Trophoblast cell (in vitro differentiated cells and primary cell): ENCODE measurements around the gene PLBD1.

Experiments used
- DNase-seq, 2 donors: peaks; one replicate each; pipeline ENCODE4 v3.0.0-alpha.2; 2016
- H2AFZ ChIP-seq: 2 replicates; pipeline ENCODE4 v1.6.1; 2013; ENCODE audit warnings: low read length, moderate library complexity, mild to moderate bottlenecking; ENCODE audit not compliant: insufficient read depth, poor library complexity
- H2AK5ac ChIP-seq: 2 replicates; pipeline ENCODE4 v1.6.1; 2013; ENCODE audit warnings: mild to moderate bottlenecking, low read length
- H2BK120ac ChIP-seq: 2 replicates; pipeline ENCODE4 v1.6.1; 2013; ENCODE audit warnings: low read length, mild to moderate bottlenecking, moderate library complexity; ENCODE audit not compliant: insufficient read depth, poor library complexity
- H2BK12ac ChIP-seq: 2 replicates; pipeline ENCODE4 v1.6.1; 2013; ENCODE audit warnings: mild to moderate bottlenecking, low read length, moderate library complexity
- H2BK5ac ChIP-seq: 2 replicates; pipeline ENCODE4 v1.6.1; 2013; ENCODE audit warnings: low read length, low read depth, moderate library complexity, mild to moderate bottlenecking; ENCODE audit not compliant: poor library complexity
- H3K14ac ChIP-seq: 2 replicates; pipeline ENCODE4 v1.6.1; 2013; ENCODE audit warnings: mild to moderate bottlenecking, low read length
- H3K18ac ChIP-seq: 2 replicates; pipeline ENCODE4 v1.6.1; 2013; ENCODE audit warnings: mild to moderate bottlenecking, low read length
- H3K23ac ChIP-seq: 2 replicates; pipeline ENCODE4 v1.6.1; 2013; ENCODE audit warnings: low read length
- H3K27ac ChIP-seq: 2 replicates; pipeline ENCODE4 v1.5.1; 2013; ENCODE audit warnings: low read depth, mild to moderate bottlenecking, inconsistent platforms, low read length, moderate library complexity
- H3K27me3 ChIP-seq: 2 replicates; pipeline ENCODE4 v1.6.1; 2013; ENCODE audit warnings: inconsistent platforms, mild to moderate bottlenecking, low read length, moderate library complexity; ENCODE audit not compliant: insufficient read depth
- H3K36me3 ChIP-seq, 2 experiments: 1 replicate in 1 of 2; 2 replicates in 1 of 2; pipeline ENCODE4 v1.6.1; 2013; ENCODE audit warnings: low read length in 2 of 2, mild to moderate bottlenecking in 2 of 2, moderate library complexity in 1 of 2; ENCODE audit not compliant: insufficient read depth in 2 of 2, control insufficient read depth in 1 of 2
- H3K4ac ChIP-seq: 2 replicates; pipeline ENCODE4 v1.6.1; 2013; ENCODE audit warnings: low read depth, mild to moderate bottlenecking, low read length, moderate library complexity
- H3K4me1 ChIP-seq, 2 experiments: 1 replicate in 1 of 2; 2 replicates in 1 of 2; pipeline ENCODE4 v1.6.1; 2013; ENCODE audit warnings: low read length in 2 of 2, mild to moderate bottlenecking in 2 of 2, moderate library complexity in 1 of 2; ENCODE audit not compliant: insufficient read depth in 2 of 2, control insufficient read depth in 1 of 2
- H3K4me2 ChIP-seq: 2 replicates; pipeline ENCODE4 v1.6.1; 2013; ENCODE audit warnings: inconsistent platforms, mild to moderate bottlenecking, low read length, moderate library complexity
- H3K4me3 ChIP-seq: 2 replicates; pipeline ENCODE4 v1.5.1; 2013; ENCODE audit warnings: mild to moderate bottlenecking, low read depth, low read length, inconsistent platforms
- H3K79me1 ChIP-seq: one replicate; pipeline ENCODE4 v1.6.1; 2013; ENCODE audit warnings: low read length
- H3K79me2 ChIP-seq: 2 replicates; pipeline ENCODE4 v1.6.1; 2013; ENCODE audit warnings: low read length, mild to moderate bottlenecking; ENCODE audit not compliant: control insufficient read depth, insufficient read depth, poor library complexity
- H3K9ac ChIP-seq: 2 replicates; pipeline ENCODE4 v1.6.1; 2013; ENCODE audit warnings: mild to moderate bottlenecking, low read length
- H3K9me3 ChIP-seq: 2 replicates; pipeline ENCODE4 v1.6.1; 2013; ENCODE audit warnings: low read depth, mild to moderate bottlenecking, control low read depth, inconsistent platforms, low read length; ENCODE audit not compliant: insufficient read depth
- H4K12ac ChIP-seq: 2 replicates; pipeline ENCODE4 v1.6.1; 2013; ENCODE audit warnings: low read depth, mild to moderate bottlenecking, low read length, moderate library complexity
- H4K8ac ChIP-seq: 2 replicates; pipeline ENCODE4 v1.6.1; 2013; ENCODE audit warnings: low read depth, mild to moderate bottlenecking, low read length, moderate library complexity
- H4K91ac ChIP-seq: one replicate; pipeline ENCODE4 v1.6.1; 2013; ENCODE audit warnings: low read depth, mild to moderate bottlenecking, low read length, moderate library complexity
- WGBS: extraction: QIAGEN DNeasy Blood & Tissue Kit; methylation state at CpG from one replicate; pipeline ENCODE4 v1.1.7; 2013; ENCODE audit warnings: missing lambda C conversion rate; ENCODE audit not compliant: insufficient read length, insufficient coverage; ENCODE audit errors: extremely low coverage; 5-methylcytosine and 5-hydroxymethylcytosine counted together

The PLBD1 gene

GRCh38 chr12:14540801-14541462 lies 26.8 kb downstream of the PLBD1 start:
- H3K9me3 ChIP-seq, result no peaks in the 10 kb centered on the region
- no peaks in the 10 kb centered on the region for H3K36me3 ChIP-seq
- no peak overlapping the region for H3K18ac ChIP-seq
- H3K79me2 ChIP-seq, result no peaks in the 10 kb centered on the region
- no peak overlapping the region for H3K14ac ChIP-seq
- no peak overlapping the region for H2BK12ac ChIP-seq
- no peak overlapping the region for H3K9ac ChIP-seq
- H4K12ac ChIP-seq, result no peak overlapping the region
- no peak overlapping the region for H2BK120ac ChIP-seq
- H2BK5ac ChIP-seq, result no peak overlapping the region
- H3K4me1 ChIP-seq, result no peaks in the 10 kb centered on the region
- no peak overlapping the region for H3K4ac ChIP-seq
- H4K91ac ChIP-seq, result no peak overlapping the region
- no peak overlapping the region for H3K27ac ChIP-seq
- no CpG with 5 or more reads among the region's 4 CpGs for WGBS
- H3K23ac ChIP-seq, result no peak overlapping the region
- H3K27me3 ChIP-seq, result no peaks in the 10 kb centered on the region
- no peak overlapping the region for H4K8ac ChIP-seq
- no peak overlapping the region for H3K4me3 ChIP-seq
- no peak for DNase-seq
- H2AFZ ChIP-seq, result no peak overlapping the region
- H3K79me1 ChIP-seq, result no peaks in the 10 kb centered on the region
- H3K4me2 ChIP-seq, result no peak overlapping the region
- no peak overlapping the region for H2AK5ac ChIP-seq

GRCh38 chr12:14537088-14537487 lies 30.6 kb downstream of the PLBD1 start:
- Histone ChIP-seq H3K23ac (no peak overlapping the region), H3K4me1 (no peaks in the 10 kb centered on the region), H2BK5ac (no peak overlapping the region), H2AFZ (no peak overlapping the region), H4K8ac (no peak overlapping the region), H2BK12ac (no peak overlapping the region), H3K9ac (no peak overlapping the region), H3K36me3 (no peaks in the 10 kb centered on the region), H3K79me1 (no peaks in the 10 kb centered on the region), H2BK120ac (no peak overlapping the region), H3K14ac (no peak overlapping the region), H3K9me3 (no peaks in the 10 kb centered on the region), H3K4ac (no peak overlapping the region), H3K27ac (no peak overlapping the region), H4K12ac (no peak overlapping the region), H3K18ac (no peak overlapping the region), H2AK5ac (no peak overlapping the region), H3K27me3 (no peaks in the 10 kb centered on the region), H4K91ac (no peak overlapping the region), H3K4me2 (no peak overlapping the region), H3K4me3 (no peak overlapping the region), H3K79me2 (no peaks in the 10 kb centered on the region)
- no peak for DNase-seq
- WGBS, result no CpG with 5 or more reads among the region's 5 CpGs

- H2AK5ac ChIP-seq, result no peak overlapping the region
- H3K4ac ChIP-seq, result no peak overlapping the region
- no peak overlapping the region for H2AFZ ChIP-seq
- no peak overlapping the region for H3K4me2 ChIP-seq
- H4K8ac ChIP-seq, result no peak overlapping the region
- no peak overlapping the region for H2BK5ac ChIP-seq
- H3K79me1 ChIP-seq, result no peaks in the 10 kb centered on the region
- no peaks in the 10 kb centered on the region for H3K79me2 ChIP-seq
- no peak overlapping the region for H3K27ac ChIP-seq
- H2BK120ac ChIP-seq, result no peak overlapping the region
- H3K23ac ChIP-seq, result no peak overlapping the region
- no peak overlapping the region for H4K12ac ChIP-seq
- no peak overlapping the region for H2BK12ac ChIP-seq
- H3K9ac ChIP-seq, result no peak overlapping the region
- no peak overlapping the region for H3K18ac ChIP-seq
- H3K36me3 ChIP-seq, result no peaks in the 10 kb centered on the region
- no CpG with 5 or more reads among the region's 10 CpGs for WGBS
- DNase-seq, result no peak
- H3K4me1 ChIP-seq, result no peaks in the 10 kb centered on the region
- no peaks in the 10 kb centered on the region for H3K9me3 ChIP-seq
- H4K91ac ChIP-seq, result no peak overlapping the region
- no peak overlapping the region for H3K14ac ChIP-seq
- H3K4me3 ChIP-seq, result no peak overlapping the region
- no peaks in the 10 kb centered on the region for H3K27me3 ChIP-seq
These were observed 35.5 kb downstream of the PLBD1 start for GRCh38 chr12:14532152-14532551.

DNA sequence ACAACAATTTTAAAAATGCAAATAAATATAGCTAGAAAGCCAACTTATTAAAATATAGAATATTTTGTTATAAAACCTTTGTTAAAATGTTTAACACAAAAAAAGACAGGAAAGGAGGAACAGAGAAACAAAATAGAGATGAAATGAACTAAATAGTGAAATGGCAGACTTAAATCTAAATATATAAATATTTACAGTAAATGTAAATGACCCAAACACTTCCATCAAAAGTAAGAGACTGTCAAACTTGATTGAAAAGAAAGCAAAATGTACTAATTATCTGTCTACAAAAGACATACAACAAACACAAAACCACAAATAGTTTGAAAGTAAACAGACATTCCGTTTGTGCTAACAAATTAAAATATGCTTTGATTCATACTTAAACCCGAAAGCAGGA lies 41.7 kb downstream of the PLBD1 start:
- Histone ChIP-seq H4K91ac (no peak overlapping the region), H4K8ac (no peak overlapping the region), H2BK5ac (no peak overlapping the region), H3K79me1 (no peaks in the 10 kb centered on the region), H3K27me3 (no peaks in the 10 kb centered on the region), H2BK120ac (no peak overlapping the region), H3K4me1 (no peaks in the 10 kb centered on the region), H3K4me2 (no peak overlapping the region), H3K18ac (no peak overlapping the region), H3K9ac (no peak overlapping the region), H2BK12ac (no peak overlapping the region), H4K12ac (no peak overlapping the region), H3K9me3 (peaks cover 5% of the 10 kb centered on the region), H2AFZ (no peak overlapping the region), H2AK5ac (no peak overlapping the region), H3K27ac (no peak overlapping the region), H3K79me2 (no peaks in the 10 kb centered on the region), H3K14ac (no peak overlapping the region), H3K4me3 (no peak overlapping the region), H3K4ac (no peak overlapping the region), H3K23ac (no peak overlapping the region), H3K36me3 (peaks cover 0 to 2% of the 10 kb centered on the region in 2 experiments)
- DNase-seq, result no peak
- WGBS, result no CpG with 5 or more reads among the region's 2 CpGs
